GDM1 (cell line): ENCODE measurements around the gene ZCCHC12.
"Not testable (repeated sequence)": the region's sequence is repeated elsewhere in the genome, so short reads cannot be mapped to it uniquely, and the experiment has no call there.

Source experiments
- DNase-seq: peaks from one replicate; lab custom pipeline; 2025; lab: John Stamatoyannopoulos, UW

Gene ZCCHC12

DNA sequence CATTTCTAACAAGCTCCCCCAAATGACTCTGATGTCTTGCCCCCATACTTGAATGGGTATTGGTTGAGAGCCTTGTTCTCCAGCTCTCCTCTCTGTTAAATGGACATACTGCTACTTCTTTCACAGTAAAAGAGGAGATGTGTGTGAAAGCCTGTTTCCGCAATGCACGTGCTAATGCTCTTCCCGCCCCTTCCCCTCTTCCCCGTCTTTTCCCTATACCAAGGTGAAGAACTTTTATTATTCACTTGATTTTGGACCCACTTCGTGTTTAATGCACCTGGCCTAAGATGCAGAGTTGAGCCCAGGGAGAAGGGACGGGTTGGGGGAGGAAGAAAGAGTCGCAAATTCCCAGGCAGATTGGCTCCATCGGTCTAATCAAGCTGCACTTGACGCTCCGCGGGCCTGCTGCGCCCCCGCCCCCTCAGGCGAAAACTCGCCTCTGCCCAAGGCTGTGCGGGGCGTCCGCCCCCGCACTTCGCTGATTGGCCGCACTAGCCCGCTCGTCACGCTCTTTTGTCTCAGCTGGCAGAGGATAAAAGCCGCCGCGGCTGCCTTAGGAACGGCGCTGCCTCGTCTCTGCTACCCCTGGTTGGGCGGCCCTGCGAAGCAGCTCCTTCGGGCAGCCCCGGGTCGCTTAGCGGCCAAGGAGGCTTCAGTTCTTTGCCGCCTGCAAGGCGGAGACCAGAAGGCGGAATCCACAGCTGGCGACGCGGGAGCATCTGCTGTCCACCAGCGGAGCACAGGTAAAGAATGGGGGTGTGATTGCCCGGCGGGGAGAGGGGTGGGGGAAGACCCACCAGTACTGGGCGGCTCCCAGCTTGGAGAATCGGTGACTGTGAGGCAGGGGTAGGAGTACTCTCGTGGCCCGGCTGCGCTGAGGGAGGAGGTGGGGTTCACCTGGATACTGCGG is at the start of gene ZCCHC12:
Gene ZCCHC12 (plus strand): TSS at position 562 of the 910 bp plus-strand sequence. CDS start 1,421 bp downstream, outside the sequence.
- peak; percentile 28 for DNase-seq

DNA sequence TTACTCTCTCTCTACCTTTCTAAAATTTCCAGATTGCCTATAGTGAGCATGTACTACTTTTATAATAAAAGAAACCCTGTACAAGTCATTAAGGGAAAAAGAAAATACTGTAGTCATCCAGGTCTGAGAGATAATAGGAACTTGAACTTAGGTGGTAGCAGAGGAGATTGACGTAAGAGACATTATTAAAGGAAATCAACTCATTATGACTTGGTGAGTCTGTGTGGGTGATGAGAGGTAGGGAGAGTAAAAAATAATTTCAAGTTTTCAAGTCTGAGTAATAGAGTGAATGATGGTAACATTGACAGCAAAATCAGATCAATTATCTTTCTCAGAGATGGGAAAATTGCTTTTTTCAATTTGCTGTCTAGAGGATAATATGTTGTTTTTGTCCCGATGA is 44.0 kb upstream of the ZCCHC12 start:
- DNase-seq, result no peak

DNA sequence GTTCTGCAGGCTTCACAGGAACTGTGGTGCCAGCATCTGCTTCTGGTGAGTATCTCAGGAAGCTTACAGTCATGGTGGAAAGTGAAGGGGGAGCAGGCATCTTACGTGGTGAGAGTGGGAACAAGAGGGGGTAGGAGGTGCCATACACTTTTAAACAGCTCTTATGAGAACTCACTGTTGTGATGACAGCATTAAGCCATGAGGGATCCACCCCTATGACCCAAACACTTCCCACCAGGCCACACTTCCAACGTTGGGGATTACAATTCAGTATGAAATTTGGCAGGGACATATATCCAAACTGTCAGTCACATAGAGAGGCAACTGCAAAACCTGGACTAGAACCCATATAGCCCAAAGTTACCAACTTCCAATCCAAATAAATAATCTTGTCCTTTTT is 43.1 kb upstream of the ZCCHC12 start:
- DNase-seq, result no peak

DNA sequence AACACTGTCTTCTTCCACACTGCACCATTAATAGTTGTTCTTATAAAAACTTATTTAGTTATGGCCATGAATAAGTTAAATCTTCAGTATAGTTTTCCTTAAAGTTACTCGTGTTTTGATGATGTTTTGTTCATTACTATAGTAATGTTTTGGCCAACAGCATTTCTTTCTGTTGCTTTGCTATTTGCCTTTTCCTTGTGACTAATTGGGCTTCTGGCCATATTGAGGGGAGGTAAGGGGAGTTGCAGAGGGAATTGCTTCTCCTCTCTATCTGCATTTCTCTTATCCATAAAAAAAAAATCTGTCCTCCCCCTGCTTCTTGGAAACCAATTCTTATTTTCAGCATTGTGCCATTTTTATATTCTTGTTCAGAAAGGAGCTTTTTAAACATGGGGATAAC is 42.7 kb upstream of the ZCCHC12 start:
- no peak for DNase-seq

DNA sequence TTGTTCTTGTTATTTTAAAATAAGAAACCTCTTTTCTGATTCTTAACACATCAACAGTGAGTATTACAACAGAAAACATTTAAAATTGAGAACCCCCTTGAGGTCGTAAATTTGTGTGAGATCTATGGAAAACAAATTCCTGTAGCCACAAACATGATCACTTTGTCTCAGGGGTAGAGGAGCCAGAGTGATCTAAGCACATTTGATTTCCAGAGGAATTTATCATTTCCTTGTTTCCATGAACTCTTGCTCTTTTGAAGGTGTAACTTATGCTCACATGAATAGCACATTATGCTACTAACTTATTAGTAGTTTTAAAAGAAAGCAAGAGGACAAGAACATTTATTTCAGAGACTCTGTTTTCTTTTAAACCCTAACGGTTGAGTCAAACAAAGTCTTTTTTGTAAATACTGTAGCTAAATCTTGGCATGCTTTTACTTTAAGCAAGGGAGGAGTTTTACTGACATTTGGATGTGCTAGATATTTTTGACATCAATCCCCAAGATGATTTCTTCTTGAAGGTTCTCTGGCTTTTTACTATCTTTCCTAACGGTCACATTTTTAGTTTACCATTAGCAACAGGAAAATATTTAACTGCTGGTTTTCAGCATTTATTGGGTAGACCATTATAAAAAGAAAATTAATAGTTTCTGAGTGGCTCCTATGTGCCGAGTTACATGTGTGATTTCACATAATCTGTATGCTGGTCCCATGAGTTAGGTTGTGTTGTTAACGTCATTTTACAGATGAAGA is 27.9 kb upstream of the ZCCHC12 start:
- no peak for DNase-seq

DNA sequence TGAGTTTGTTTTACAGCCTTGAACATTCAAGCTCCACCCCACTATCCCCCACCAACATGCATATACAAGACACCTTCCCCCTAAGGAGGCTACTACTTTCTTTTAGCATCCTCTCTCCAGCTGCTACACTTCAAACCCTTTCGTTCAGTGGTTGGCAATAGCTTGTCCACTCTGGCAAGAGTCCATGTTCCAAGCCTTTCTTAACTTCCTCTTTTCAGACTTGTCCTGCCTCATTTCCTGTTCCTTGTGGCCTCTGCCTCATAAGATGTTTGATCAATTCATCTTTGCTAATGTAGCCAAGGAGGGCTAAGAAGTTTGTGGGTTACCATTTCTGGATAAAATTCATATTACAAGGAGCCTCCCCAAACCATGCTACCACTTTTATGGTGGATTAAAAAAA is 20.8 kb upstream of the ZCCHC12 start:
- DNase-seq, result no peak

DNA sequence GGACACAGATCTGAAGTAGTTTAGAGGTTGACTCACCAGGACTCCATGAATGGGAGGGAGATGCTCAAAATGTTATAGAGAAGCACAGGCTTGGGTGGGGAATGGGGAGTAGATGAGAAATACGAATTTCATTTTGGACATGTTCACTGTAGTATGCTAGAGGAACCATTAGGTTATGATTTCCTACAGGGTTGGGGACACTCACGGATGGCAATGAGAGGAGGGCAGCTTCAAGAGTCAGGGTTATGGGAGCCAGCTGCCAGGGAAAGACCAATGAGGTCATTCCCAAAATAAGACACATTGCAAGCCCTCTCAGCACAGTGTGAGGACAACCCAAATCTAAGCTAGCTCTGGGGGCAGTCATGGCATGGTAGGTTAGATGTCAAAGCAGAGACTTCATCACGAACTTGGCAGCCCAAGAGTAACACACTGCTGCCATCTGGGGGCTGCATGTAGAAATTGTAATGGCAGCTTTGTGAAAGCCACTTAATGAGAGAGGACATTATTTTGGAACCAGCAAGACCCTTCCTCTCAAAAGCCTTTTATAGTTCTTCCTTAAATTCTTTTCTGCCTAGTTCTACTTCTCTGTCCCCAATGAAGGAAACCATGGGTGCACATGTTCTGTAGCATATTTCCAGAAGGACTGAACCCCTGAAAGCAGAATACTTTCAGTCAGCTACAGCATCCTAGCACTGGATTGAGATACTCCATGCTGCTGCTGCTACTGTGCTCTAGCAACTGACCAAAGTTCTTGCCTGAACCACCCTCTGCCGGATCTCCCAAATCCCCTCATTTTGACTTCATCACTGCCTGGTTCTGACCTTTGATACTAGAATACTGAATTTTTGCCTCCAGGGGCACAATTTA is 16.2 kb upstream of the ZCCHC12 start:
- DNase-seq, result peak; percentile 22

DNA sequence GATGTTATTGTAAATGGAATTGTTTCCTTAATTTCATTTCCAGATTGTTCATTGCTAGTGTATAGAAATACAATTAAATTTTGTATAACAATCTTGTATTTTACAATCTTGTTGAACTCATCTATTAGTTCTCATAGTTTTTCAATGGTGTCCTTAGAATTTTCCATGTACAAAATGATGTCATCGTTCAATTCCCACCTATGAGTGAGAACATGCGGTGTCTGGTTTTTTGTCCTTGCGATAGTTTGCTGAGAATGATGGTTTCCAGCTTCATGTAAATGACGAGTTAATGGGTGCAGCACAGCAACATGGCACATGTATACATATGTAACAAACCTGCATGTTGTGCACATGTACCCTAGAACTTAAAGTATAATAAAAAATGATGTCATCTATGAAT is 6.4 kb upstream of the ZCCHC12 start:
- DNase-seq, result not testable (repeated sequence)

DNA sequence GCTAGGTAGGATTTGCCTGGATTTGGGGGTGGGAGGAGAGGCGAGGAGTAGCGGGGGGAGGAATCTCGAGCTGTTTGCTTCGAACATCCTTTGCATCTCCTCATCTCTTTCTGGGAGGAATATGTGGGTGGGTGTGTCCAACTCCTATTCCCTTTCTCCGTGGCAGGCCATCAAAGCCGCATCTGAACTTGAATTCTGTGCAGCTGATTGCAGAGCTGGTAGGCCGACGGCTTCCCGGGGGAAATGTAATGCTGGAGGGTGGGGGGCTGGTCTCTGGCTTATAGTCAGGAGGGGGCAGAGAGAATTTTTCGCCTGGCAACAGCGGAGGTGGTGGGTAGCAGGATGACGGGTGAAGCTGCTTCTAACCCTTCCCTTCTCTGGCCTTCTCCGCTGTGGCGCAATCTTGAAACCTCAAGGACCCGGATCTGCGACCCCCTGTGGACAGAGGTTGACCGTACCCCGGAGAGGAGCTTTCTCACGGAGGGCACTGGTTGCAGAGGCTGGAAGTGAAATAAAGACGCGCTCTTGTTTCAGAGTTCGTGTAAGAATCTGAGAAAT is 628 bp downstream of the ZCCHC12 start:
- no peak for DNase-seq

DNA sequence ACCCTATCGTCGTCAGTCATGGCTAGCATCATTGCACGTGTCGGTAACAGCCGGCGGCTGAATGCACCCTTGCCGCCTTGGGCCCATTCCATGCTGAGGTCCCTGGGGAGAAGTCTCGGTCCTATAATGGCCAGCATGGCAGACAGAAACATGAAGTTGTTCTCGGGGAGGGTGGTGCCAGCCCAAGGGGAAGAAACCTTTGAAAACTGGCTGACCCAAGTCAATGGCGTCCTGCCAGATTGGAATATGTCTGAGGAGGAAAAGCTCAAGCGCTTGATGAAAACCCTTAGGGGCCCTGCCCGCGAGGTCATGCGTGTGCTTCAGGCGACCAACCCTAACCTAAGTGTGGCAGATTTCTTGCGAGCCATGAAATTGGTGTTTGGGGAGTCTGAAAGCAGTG is 1.6 kb downstream of the ZCCHC12 start:
- DNase-seq, result no peak

DNA sequence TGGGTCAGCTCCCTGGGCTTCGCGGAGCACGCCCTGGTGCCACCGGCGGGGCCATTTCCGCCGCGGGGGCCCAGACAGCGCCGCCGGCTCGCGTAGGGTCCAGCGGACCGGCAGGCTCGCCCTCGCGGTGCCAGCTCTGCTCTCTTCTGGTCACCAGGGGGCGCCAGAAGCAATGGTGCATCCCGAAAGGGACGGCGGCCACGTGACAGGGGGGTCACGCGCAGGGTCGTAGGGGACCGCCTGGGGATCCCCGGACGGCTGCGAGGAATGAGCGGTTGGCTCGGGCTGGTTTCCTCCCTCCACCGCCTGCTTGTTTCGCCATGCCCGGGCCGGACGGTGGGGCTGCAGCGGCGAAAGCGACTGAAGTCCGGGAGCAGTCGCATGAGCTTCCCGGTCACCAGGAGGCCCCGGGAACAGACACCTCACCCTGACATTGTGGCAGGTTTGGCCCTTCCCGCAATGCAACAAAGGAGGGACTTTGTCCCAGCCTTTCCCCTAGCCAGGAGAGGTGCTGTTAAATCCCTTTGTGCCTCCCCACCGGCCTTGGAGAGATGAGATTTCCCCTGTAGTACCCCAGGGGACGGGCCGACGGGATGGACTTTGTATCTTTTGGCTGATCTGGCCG is 15.8 kb downstream of the ZCCHC12 start:
- DNase-seq, result peak; percentile 6

DNA sequence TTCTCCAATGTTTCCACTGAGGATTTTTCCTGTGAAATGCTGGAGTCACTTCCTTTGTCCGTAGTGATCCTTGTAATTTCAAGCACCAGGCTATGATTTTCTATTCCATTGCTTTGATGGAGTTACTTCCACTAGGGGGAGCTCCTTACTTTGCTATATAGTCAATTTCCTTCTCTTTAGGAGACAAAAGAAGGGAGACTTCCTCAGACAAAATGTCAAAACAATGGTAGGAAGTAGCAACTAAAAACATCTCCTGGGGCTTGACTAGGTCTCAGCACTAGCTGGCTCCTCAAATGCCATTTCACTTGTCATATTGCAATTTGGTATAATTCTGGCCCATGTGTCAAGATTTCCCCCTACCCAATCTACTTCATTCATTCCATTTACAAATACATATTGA is 24.1 kb downstream of the ZCCHC12 start:
- DNase-seq, result peak; percentile 12

DNA sequence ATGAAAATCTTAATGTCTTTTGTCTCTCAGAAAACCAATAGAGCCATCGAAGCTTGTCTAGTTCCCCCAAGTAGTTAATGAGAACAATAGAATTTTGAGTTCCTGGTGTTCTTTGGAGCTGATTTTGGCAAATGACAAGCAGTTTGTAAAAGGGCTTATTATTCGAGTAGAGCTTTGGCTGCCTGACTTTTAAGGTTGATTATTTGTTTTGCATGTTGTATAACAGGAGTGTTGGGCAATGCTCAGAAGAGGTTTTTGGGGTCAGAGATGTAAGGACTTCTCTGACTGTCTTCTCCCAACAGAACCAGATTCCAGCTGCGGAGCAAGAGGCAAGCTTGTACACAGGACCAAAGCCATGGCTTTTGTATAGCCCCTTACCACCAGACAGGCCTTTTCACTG is 30.0 kb downstream of the ZCCHC12 start:
- DNase-seq, result no peak

DNA sequence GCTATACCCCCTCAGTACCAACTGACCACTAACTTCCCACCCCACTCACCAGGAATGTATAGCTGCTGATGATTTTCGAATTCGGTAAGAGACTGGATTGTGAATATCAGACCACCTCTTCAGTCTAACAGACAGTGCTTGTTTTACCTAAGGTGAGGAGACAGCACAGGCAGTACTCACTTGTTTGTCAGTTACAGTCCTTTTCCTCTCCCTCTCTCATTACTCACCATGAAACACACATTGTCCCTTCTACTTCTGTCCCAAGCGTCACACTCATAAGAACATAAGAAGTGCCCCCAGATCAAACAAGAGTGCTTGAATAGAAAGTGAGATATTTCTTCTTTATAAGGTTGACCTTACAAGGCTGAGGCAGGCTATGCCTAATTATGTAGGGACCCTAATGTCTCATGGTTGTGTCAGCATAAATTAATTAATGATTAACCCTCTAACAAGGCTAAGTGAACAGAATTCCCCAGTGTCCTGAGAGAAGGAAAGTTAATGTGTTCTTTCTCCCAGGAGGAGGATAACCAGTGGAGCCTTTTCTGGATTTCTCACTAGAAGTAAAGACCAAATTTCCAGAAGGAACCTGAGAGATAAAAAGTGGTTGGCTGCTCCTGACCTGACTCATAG is 32.2 kb downstream of the ZCCHC12 start:
- DNase-seq, result no peak

DNA sequence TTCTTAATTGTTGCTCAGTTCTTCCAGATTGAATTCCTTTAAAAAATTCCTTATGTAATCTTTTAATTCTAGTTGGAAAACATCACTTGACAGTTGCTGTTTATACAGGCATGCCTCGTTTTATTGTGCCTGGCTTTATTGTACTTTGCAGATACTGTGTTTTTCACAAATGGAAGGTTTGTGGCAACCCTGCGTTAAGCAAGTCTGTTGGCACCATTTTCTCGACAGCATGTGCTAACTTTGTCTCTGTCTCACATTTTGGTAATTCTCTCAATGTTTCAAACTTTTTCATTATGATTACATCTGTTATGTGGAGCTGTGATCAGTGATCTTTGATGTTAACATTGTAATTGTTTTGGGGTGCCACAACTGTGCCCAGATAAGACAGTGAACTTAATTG is 33.4 kb downstream of the ZCCHC12 start:
- DNase-seq, result no peak

DNA sequence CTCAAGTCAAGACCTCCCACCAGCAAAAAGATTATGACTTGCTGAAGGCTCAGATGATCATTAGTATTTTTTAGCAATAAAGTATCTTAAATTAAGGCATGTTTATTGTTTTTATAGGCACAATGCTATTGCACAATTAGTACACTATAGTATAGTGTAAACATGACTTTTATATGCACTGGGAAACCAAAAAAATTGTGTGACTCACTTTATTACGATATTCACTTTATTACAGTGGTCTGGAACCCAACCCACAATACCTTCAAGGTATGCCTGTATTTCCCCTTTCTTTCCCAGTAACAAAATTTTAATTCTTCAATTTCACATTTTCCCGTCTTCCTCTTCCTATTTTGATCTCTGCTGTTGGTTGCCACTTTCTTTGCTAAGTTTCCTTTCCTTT is 37.7 kb downstream of the ZCCHC12 start:
- DNase-seq, result no peak

DNA sequence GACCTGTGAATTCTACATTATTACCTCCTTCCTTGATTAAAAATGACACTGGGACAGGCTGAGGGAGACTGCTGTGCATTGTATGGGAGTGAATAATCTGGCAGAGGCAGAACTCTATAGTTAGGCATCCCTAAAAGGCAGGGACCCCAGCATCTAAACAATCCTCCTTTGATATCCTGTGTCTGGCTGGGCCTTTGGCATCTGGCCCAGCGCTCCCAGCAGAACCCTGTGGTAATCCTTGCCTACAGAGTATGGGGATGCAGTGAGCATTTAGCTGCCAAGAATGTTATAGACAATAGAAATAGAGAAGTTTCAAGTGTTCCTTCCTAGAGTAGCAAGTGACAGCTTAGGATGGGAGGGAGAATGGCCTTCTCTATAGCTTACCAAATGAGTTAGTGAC is 38.5 kb downstream of the ZCCHC12 start:
- no peak for DNase-seq

DNA sequence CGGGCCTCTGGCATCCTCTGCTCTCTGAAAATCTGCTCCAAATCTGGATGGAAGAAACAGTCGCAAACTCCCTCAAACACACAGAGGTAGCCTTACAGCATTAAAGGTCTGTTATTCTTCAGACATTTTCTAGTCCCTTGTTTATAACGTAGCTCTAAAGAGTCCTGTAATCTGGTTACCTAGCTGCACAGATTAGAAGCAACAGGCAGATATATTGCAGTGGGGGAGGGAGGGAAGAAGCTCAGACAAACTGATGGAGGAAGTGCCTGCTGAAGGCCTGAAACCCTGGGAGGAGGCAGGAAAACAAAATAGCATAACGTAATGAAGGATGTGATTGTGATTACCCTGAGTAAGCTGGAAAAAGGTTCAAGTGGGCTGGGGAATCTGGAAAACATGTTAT is 39.4 kb downstream of the ZCCHC12 start:
- no peak for DNase-seq

DNA sequence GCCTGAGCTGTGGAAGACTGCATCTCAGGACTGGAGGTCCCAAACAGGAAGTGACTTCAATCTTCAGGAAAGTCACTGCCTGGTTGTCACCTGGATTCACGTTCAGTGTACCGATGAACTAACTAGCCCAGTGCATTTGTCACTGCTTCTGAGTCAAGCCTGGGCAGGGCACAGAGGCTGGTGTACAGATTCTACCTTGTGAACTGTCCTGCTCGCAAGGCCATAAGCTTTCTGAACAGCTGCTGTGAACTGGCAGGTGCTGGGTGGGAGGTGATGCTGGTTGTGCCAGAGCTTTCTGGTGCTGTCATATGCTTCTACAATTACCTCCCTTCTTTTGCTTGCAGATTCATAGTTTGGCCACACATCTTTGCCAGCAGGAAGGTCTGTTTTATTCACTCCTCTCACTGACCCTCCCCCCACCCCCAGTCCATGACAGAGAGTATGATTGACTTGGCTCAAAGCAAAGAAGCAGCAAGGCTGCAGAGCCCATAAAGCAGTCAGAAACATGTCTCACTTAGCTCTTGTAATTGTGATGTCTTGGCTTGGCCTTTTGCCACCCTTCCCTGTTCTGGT is 40.5 kb downstream of the ZCCHC12 start:
- no peak for DNase-seq

DNA sequence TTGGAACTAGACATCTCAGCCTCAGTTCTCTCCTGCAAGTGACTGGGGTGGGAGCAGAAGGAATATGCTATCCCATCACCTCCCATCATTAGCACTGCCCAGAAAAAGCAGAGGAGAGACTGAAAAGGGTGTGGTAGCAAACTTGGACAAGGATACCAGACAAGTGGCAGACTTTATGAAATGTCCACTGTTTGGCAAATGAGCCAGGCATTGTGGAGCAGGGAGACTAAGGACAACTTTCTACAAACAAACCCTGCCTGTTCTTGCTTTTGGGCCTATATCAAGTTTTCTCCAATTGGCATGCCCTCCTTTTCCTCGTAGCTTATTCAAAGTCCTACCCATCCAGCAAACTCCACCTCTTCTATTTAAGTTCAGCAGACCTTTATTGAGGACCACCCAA is 41.6 kb downstream of the ZCCHC12 start:
- no peak for DNase-seq

DNA sequence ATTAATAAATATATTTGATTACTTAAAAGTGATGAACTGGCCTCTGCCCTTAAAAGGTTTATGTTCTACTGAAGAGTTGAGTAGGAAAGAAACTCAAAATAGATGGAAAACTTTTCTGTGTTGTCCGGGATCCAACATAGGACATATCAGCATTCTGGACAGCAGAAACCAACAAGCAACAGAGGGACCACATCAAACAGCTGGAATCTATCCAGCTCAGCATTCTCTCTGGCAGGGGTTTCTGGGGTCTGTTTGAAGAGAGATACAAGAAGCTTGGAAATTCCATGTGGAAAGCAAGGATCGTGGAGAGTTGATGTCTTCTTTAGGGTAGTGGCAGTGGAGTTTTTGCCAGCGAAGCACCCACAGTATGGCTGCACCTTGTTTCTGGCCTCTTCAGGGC is 43.6 kb downstream of the ZCCHC12 start:
- no peak for DNase-seq
